Islet of Langerhans (tissue), 1 donor: ENCODE measurements around the gene CPSF4L.
"Not testable (repeated sequence)": the region's sequence is repeated elsewhere in the genome, so short reads cannot be mapped to it uniquely, and the experiment has no call there.

Source experiments
- FAIRE-seq: peaks from one replicate; lab custom pipeline; 2011; peaks lifted over from hg19 to GRCh38; lab: Jason Lieb, UNC

Gene CPSF4L, protein sequence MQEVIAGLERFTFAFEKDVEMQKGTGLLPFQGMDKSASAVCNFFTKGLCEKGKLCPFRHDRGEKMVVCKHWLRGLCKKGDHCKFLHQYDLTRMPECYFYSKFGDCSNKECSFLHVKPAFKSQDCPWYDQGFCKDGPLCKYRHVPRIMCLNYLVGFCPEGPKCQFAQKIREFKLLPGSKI

DNA sequence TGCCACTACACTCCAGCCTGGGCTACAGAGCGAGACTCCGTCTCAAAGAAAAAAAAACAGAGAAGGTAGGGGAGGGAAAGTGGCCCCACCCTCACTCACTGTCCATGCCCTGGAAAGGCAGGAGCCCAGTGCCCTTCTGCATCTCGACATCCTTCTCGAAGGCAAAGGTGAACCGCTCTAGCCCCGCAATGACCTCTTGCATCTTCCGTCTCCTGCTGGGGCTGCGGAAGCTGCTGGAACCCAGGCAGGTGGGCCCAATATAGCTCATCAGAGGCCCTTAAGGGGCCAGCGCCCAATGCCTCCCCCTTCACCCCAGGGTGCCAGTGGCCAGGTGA lies at the start of gene CPSF4L:
CPSF4L (minus strand) TSS at position 264 of the 335 bp plus-strand sequence; CDS start at position 202, 62 bp downstream.
- no peak for FAIRE-seq

DNA sequence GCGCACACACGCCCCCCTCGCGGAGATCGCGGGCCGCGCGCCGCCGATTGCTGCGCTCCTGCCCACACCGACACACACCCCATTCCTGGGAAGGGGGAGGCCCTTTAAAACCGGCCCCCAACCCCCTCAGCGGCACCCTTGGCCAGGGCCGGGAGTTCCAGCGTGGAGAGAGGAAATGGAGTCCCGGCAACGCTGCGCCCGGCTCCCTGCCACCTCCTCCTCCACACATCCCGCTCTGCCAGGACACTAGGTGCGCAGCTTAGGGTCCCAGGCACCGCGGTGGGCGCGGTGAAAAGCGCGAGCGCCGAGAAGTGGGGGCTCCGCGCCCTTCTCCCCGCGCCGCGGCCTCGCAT lies 49.7 kb upstream of the CPSF4L start:
- no peak for FAIRE-seq

DNA sequence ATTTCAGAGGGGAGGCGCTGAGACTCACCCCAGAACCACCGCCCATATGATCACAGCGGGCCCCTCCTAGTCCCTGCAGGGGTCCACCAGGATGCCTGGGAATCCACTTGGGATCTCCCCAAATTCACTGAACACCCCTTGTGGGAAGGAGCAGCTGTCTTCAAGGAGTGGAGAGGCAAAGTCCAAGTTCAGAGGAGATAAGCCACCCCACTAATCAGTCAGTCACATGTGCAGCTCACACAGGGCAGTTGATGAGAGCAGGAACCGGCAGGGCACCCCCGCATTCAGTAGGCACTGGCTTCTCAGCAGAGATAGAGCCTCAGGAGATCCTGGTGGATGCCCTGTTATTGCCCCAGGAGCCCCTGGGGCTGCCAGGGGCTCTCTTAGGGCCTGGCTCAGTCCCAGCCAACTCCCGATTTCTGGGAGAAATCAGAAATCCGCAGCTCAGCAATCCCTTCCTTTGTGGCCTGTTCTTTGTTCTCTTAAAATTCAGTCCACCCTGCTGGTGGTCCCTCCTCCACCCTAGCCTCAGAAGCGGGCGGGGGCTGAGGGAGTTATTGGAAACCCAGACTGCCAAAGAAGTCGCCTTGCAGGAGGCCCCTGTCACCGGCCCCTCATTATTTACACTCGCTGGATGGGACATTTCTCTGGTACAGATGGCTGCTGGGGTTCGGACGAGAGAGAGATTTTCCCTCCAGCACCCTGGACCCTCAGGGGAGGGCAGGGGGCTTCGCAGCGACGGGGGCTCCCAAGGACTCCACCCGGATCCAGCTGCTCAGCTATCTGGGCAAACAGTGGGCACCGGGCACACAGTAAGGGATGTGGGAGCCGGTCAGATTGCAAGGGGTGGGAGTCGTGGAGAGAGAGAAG lies 48.3 kb upstream of the CPSF4L start:
- FAIRE-seq: no peak

DNA sequence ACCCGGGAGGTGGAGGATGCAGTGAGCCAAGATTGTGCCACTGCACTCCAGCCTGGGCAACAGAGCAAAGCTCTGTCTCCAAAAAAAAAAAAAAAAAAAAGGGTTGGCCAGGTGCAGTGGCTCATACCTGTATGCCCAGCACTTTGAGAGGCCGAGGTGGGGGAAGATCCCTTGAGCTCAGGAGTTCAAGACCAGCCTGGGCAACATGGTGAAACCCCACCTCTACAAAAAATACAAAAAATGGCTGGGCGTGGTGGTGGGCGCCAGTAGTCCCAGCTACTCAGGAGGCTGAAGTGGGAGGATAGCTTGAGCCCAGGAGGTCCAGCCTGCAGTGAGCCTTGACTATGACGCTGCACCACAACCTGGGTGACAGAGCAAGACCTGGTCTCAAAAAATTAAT lies 47.3 kb upstream of the CPSF4L start:
- FAIRE-seq: not testable (repeated sequence)

GRCh38 chr17:73308017-73308823 lies 46.5 kb upstream of the CPSF4L start:
- FAIRE-seq: no peak

- no peak for FAIRE-seq
Measured at GRCh38 chr17:73307130-73307529, 45.5 kb upstream of the CPSF4L start.

DNA sequence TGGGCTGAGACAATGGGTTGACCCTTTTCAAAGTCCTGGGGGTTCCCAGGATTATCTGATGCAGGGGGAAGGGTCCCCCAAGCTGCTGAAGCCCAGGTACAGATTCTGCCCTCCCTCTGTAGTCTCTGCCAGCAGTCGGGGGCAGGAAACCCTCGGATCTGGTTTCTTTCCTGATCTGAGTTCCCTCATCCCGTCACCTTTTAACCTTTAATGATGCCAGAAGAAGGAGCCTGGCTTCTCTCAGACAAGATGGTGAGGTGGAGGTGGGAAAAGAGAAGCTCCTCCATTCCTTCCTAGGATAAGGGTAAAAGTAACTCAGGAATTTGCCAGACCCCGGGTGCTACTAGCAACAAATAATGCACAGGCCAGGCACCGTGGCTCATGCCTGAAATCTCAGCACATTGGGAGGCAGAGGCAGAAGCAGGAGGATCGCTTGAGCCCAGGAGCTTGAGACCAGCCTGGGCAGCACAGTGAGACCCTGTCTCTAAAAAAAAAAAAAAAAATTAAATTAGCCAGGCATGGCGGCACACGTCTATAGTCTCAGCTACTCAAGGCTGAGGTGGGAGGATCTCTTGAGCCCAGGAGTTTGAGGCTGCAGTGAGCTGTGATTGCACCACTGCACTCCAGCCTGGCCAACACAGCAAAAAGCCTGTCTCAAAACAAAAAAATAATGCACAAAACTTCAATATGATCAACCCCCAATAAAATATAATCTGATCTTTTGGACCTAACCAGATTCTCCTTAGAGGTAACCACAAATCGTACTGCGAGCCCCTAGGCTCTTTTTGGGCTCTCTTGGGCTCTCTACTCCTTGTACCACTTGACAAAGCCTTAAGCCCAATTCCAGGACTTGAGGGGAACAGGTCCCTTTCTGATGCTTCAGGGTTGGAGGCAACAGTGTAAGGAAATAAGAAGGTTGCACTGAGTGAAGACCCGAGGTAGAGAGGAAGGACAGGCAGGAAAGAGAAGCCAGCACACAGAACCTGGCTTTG lies 44.5 kb upstream of the CPSF4L start:
- no peak for FAIRE-seq

- FAIRE-seq: no peak
Measured at GRCh38 chr17:73304971-73305812, 43.5 kb upstream of the CPSF4L start.

DNA sequence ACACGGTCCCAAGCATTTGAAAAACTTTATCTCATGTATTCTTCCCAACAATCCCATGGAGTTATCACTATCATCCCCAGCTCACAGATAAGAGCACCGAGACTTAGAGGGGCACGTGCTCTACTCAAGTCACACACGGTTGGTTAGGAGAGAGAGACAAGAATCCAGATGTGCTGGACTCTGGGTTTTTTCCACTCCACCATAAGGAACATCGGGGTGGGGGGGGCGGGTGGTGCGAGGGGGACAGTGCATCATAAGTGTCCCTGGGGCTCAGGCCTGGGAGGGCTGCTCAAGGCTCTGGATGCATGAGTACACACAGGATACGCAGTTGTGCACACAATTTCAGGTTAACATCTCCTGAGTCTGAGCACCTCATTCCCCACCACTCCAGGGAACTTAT lies 42.8 kb upstream of the CPSF4L start:
- no peak for FAIRE-seq

DNA sequence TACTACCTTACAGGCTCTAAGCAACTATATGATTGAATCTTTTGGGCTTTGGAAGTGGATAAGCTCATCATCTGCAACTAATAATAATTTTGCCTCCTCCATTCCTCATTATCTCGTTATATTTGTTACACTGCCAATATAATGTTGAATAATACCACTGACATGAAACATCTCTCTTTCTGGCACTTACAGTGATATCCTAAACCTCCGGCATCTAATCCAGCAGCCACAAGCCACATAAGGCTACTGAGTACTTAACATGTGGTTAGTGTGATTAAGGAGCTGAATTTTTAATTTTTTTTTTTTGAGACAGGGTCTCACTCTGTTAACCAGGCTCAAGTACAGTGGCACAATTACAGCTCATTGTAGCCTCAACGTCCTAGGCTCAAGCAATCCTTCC lies 40.5 kb upstream of the CPSF4L start:
- no peak for FAIRE-seq

GRCh38 chr17:73301369-73301768 lies 39.7 kb upstream of the CPSF4L start:
- FAIRE-seq: no peak

GRCh38 chr17:73300392-73300791 lies 38.7 kb upstream of the CPSF4L start:
- FAIRE-seq: no peak

DNA sequence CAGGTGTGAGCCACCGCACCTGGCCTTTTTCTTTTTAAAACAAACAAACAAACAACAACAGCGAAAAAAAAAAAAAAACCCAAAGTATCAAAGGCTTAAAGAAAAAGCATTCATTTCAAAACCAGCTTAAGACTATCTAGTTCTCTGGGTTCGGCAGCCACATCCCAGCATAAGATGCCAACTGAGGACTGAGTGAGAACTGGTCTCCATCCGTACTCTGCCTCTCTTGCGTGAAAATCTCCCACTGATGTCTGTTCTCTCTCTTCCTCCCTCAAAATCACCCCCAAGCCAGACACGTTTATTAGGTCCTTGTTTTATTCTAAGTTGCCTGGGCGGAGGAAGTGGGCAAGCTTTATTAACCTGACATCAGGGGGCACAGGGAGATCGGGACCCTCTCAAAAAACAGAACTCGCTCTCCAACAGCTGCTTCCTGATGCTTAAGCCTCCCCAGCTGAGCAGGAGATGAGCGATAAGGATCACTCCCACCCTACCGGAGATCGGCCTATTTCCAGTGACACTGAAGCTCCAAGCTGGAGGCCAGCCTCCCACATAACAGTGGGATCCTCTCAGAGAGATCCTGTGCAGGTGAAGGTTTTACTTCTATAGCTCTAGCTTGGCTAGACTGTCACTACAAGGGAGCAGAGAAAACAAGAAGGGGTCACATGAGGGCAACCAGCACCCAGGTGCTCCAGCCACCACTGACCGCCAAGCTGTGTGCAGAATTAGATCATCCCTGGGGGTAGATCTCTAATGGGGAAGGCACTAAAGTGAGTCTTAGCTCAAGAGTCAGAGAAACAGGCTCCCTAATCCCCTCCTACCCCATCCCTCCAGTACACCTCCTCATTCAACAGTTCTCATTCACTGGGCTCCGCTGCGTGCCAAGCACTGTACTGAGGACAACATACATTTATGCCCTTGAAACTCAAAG lies 36.5 kb upstream of the CPSF4L start:
- no peak for FAIRE-seq

GRCh38 chr17:73293480-73293911 lies 31.8 kb upstream of the CPSF4L start:
- FAIRE-seq: no peak

DNA sequence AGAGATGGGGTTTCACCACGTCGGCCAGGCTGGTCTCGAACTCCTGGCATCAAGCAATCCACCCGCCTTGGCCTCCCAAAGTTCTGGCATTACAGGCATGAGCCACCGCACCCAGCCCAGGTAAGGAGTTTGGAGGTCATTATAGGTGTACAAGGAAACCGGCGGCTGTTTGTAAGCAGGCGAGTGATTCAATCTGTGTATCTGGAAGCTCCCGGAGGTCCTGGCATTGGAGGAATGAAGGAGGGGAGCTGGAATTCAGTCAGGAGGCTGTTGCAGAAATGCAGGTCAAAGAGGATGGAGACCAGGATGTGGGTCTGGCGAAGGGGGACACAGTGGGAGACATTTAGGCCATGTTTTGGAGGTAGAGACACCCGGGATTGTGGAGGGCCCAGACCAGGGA lies 31.4 kb upstream of the CPSF4L start:
- FAIRE-seq: no peak

- FAIRE-seq: no peak
Measured at GRCh38 chr17:73292031-73292531, 30.4 kb upstream of the CPSF4L start.

- FAIRE-seq: no peak
Measured at GRCh38 chr17:73291260-73291801, 29.7 kb upstream of the CPSF4L start.

DNA sequence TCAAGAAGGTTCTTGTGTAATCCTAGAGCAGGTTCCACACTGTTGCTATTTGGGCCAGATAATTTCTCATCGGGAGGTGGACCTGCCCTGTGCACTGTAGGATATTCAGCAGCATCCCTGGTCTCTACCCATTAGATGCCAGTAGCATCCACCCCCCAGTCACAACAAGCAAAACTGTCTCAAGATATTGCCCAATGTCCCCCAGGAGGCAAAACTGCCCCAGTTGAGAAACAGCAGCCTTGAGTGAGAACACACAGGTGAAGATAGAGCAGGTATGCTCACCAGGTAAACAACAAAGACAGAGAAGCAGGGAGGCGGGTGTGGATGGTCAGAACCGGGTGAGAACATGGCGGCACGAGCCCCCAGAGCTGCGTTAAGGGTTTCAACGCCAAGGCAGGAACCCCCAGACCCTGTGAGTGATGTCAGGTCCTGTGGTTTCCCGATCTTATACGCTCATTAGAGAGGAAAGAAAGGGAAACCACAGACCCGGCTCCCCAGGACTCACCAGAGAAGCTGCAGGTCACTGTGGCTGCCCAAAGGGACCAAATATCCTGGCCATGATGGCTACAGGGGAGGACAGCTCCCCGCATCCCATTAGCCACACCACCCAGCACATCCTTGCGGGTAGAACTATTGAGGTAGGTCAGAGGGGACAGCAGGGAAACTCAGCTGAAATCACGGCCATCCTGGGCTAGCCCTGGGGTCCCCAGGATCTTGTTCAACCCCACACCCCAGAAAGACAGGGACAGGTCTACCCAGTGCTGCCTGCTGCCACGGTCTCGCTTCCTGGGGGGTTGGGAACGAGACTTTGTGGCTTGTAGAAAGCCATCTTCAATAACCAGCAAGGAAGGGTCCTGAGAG lies 28.9 kb upstream of the CPSF4L start:
- FAIRE-seq: no peak
